HEK293T (cell line): ENCODE results near the gene C19orf38.

Experiments used
- BHLHE40 ChIP-seq: fragments of 450-650 bp; IDR thresholded peaks from 2 replicates; pipeline ENCODE4 v1.6.1; 2016; ENCODE audit warnings: mild to moderate bottlenecking, moderate library complexity, borderline replicate concordance
- CTBP1 ChIP-seq: fragments of 450-650 bp; IDR thresholded peaks from 2 replicates; pipeline ENCODE4 v1.6.1; 2016; ENCODE audit warnings: borderline replicate concordance
- FOXA1 ChIP-seq: fragments of 450-650 bp; IDR thresholded peaks from 2 replicates; pipeline ENCODE4 v1.6.1; 2016; ENCODE audit warnings: mild to moderate bottlenecking
- FOXM1 ChIP-seq: fragments of 450-650 bp; IDR thresholded peaks from 2 replicates; pipeline ENCODE4 v1.6.1; 2017; ENCODE audit warnings: mild to moderate bottlenecking, borderline replicate concordance
- HDGF ChIP-seq: fragments of 450-650 bp; IDR thresholded peaks from 2 replicates; pipeline ENCODE4 v1.6.1; 2017; ENCODE audit warnings: antibody characterized with exemption, borderline replicate concordance
- SP1 ChIP-seq: fragments of 450-650 bp; IDR thresholded peaks from 2 replicates; pipeline ENCODE4 v1.6.1; 2017
- SUZ12 ChIP-seq: fragments of 450-650 bp; IDR thresholded peaks from 2 replicates; pipeline ENCODE4 v1.6.1; 2016; ENCODE audit warnings: mild to moderate bottlenecking
- TARDBP ChIP-seq: fragments of 450-650 bp; IDR thresholded peaks from 2 replicates; pipeline ENCODE4 v1.6.1; 2016
- ZNF384 ChIP-seq: fragments of 450-650 bp; IDR thresholded peaks from 2 replicates; pipeline ENCODE4 v1.6.1; 2016

- no peak for TF ChIP-seq FOXM1
- TF ChIP-seq FOXA1: no peak
- TF ChIP-seq BHLHE40: no peak
- TF ChIP-seq SP1: no peak
- TF ChIP-seq CTBP1: no peak
- TF ChIP-seq TARDBP: no peak
- TF ChIP-seq HDGF: no peak
- no peak for TF ChIP-seq SUZ12
- TF ChIP-seq ZNF384: no peak
Measured at GRCh38 chr19:10819124-10820060, 28.8 kb upstream of the C19orf38 start.
